HepG2 (cell line): ENCODE measurements around the gene ARHGAP26. TPM values are rescaled to one million over a fixed set of nuclear protein-coding genes. Genes with fewer than 3 reads are reported as not detected.

Source experiments
- ARNTL ChIP-seq: sonication (generic); formaldehyde crosslinking; IDR thresholded peaks from 2 replicates; pipeline ENCODE4 v1.4.0; 2020; ENCODE audit warnings: mild to moderate bottlenecking, missing genetic modification reagents
- CHD2 ChIP-seq: IDR thresholded peaks from 2 replicates; pipeline ENCODE4 v1.6.1; 2011; ENCODE audit warnings: low read depth, low read length, improper control_type of control experiment
- ELF3 ChIP-seq: IDR thresholded peaks from 2 replicates; pipeline ENCODE4 v1.6.1; 2016; ENCODE audit warnings: missing genetic modification reagents, missing compliant biosample characterization
- FLYWCH1 ChIP-seq: sonication (generic); formaldehyde crosslinking; IDR thresholded peaks from 2 replicates; pipeline ENCODE4 v1.8.1; 2023; ENCODE audit warnings: mild to moderate bottlenecking, missing genetic modification reagents
- GATA4 ChIP-seq: sonication (generic); IDR thresholded peaks from 2 replicates; pipeline ENCODE4 v1.6.1; 2016; ENCODE audit warnings: antibody characterized with exemption, low read depth, borderline replicate concordance
- GTF2F1 ChIP-seq: fragments of 150-350 bp; IDR thresholded peaks from 2 replicates; pipeline ENCODE4 v1.6.1; 2014; ENCODE audit warnings: low read length
- HDAC1 ChIP-seq: sonication (generic); formaldehyde crosslinking; IDR thresholded peaks from 2 replicates; pipeline ENCODE4 v1.5.1; 2020; ENCODE audit warnings: mild to moderate bottlenecking, missing genetic modification reagents
- JARID2 ChIP-seq: sonication (generic); formaldehyde crosslinking; IDR thresholded peaks from 2 replicates; pipeline ENCODE4 v1.8.1; 2023; ENCODE audit warnings: missing genetic modification reagents, inconsistent platforms; ENCODE audit not compliant: insufficient replicate concordance
- MBD4 ChIP-seq: IDR thresholded peaks from 2 replicates; pipeline ENCODE4 v1.6.1; 2012; ENCODE audit warnings: low read length, inconsistent platforms, borderline replicate concordance
- POLR2AphosphoS2 ChIP-seq: IDR thresholded peaks from 2 replicates; pipeline ENCODE4 v1.6.1; 2011; ENCODE audit warnings: low read depth, low read length, improper control_type of control experiment
- RBFOX2 ChIP-seq: fragments of 200-400 bp; formaldehyde crosslinking; IDR thresholded peaks from 2 replicates; pipeline ENCODE4 v1.6.1; 2017; ENCODE audit warnings: low read depth, mild to moderate bottlenecking, low read length
- SP5 ChIP-seq: IDR thresholded peaks from 2 replicates; pipeline ENCODE4 v1.6.1; 2016; ENCODE audit warnings: low read depth, borderline replicate concordance
- ZNF530 ChIP-seq: sonication (generic); formaldehyde crosslinking; IDR thresholded peaks from 2 replicates; pipeline ENCODE4 v1.5.0; 2020; ENCODE audit warnings: low read depth, mild to moderate bottlenecking, missing genetic modification reagents
- ZNF543 ChIP-seq: sonication (generic); formaldehyde crosslinking; IDR thresholded peaks from 2 replicates; pipeline ENCODE4 v1.4.0; 2020; ENCODE audit warnings: mild to moderate bottlenecking, missing genetic modification reagents
- ZNF550 ChIP-seq: sonication (generic); formaldehyde crosslinking; IDR thresholded peaks from 2 replicates; pipeline ENCODE4 v1.4.0; 2020; ENCODE audit warnings: mild to moderate bottlenecking, missing genetic modification reagents, borderline replicate concordance
- ZNF556 ChIP-seq: sonication (generic); formaldehyde crosslinking; IDR thresholded peaks from 2 replicates; pipeline ENCODE4 v1.4.0; 2020; ENCODE audit warnings: mild to moderate bottlenecking, missing genetic modification reagents, borderline replicate concordance
- ZNF724P ChIP-seq: sonication (generic); formaldehyde crosslinking; IDR thresholded peaks from 2 replicates; pipeline ENCODE4 v1.8.0; 2022; ENCODE audit warnings: missing genetic modification reagents, borderline replicate concordance
- ZNF773 ChIP-seq: sonication (generic); formaldehyde crosslinking; IDR thresholded peaks from 2 replicates; pipeline ENCODE4 v1.4.0; 2020; ENCODE audit warnings: missing genetic modification reagents, borderline replicate concordance
- polyA plus RNA-seq, 8 experiments: library from polyadenylated mRNA; depleted of rRNA in 3 of 8; stranded (reverse) in 7 of 8; unstranded in 1 of 8; fragments of >200 nt; fragmentation: Illumina TruSeq in 4 of 8; extraction: Trizol in 4 of 8; gene quantifications; 2 replicates each; pipeline versions ENCODE4 v1.2.1 to v1.2.3, GENCODE V29; 2011 to 2016; ENCODE audit warnings: low read depth in 4 of 8, missing spikeins in 1 of 8, mixed read lengths in 1 of 8; ENCODE audit not compliant: insufficient read depth in 1 of 8
- total RNA-seq, 5 experiments: library from RNA; depleted of rRNA; stranded (reverse); fragments of >200 nt; fragmentation: Illumina TruSeq; extraction: Trizol; gene quantifications; 2 replicates each; pipeline ENCODE4 v1.2.3, GENCODE V29; 2016; ENCODE audit warnings: low read depth in 1 of 5
- TF ChIP-seq, protein P1 (sequence below): sonication (generic); formaldehyde crosslinking; IDR thresholded peaks from 2 replicates; pipeline ENCODE4 v1.4.0; 2020; ENCODE audit warnings: missing genetic modification reagents, borderline replicate concordance
- TF ChIP-seq, protein P2 (sequence below): sonication (generic); formaldehyde crosslinking; IDR thresholded peaks from 2 replicates; pipeline ENCODE4 v1.5.1; 2020; ENCODE audit warnings: mild to moderate bottlenecking, moderate library complexity, missing genetic modification reagents
- TF ChIP-seq, protein P3 (sequence below): sonication (generic); formaldehyde crosslinking; IDR thresholded peaks from 2 replicates; pipeline ENCODE4 v1.5.1; 2020; ENCODE audit warnings: missing genetic modification reagents, mild to moderate bottlenecking, borderline replicate concordance
- TF ChIP-seq, protein P4 (sequence below): sonication (generic); formaldehyde crosslinking; IDR thresholded peaks from 2 replicates; pipeline ENCODE4 v1.4.0; 2020; ENCODE audit warnings: missing genetic modification reagents, low read depth, mild to moderate bottlenecking, borderline replicate concordance

Gene ARHGAP26
- total and polyA plus RNA-seq, 2 of the 13 experiments (the other 11 are each of a cell fraction or from before 2014, with no cell fraction given), result 9.6 to 18.2 TPM

DNA sequence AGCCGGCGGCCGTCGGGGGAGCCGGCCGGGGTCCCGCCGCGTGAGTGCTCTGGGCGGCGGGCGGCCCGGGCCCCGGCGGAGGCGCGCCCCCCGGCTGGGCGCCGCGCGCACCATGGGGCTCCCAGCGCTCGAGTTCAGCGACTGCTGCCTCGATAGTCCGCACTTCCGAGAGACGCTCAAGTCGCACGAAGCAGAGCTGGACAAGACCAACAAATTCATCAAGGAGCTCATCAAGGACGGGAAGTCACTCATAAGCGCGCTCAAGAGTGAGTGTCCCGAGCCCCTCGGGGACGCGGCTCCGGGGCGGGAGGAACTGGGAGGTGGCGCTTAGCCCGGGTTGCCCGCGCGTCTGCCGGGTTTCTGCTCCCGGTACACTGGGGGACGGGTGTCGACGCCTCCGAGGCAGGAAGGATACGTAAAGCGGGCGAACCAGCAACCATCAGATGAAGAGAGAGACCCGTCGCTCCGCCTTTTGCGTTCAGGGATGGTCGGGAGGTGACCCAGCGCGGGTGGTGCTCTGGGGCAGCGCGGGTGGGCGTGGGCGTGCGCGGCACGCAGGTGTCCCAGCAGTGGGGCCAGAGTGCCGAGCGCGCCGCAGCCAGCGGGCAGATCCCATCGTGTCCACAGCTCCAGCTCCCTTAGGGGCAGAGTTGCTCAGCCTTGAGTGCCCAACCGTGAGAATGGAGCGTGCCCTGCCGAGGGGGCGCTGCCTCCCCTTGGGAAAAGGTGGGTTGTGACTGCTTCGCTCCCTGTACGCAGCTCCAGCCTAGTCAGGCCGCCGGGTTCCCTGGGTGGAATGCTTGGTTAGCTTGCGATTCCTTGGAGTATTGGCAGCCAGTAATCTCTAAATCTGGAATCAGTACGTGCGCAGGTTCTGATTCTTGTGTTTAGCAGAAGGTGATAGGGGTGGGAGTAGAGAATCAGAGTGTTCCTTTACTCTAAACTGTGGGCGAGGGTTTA is 753 bp downstream of the ARHGAP26 start (continued):
- TF ChIP-seq, protein P1, sequence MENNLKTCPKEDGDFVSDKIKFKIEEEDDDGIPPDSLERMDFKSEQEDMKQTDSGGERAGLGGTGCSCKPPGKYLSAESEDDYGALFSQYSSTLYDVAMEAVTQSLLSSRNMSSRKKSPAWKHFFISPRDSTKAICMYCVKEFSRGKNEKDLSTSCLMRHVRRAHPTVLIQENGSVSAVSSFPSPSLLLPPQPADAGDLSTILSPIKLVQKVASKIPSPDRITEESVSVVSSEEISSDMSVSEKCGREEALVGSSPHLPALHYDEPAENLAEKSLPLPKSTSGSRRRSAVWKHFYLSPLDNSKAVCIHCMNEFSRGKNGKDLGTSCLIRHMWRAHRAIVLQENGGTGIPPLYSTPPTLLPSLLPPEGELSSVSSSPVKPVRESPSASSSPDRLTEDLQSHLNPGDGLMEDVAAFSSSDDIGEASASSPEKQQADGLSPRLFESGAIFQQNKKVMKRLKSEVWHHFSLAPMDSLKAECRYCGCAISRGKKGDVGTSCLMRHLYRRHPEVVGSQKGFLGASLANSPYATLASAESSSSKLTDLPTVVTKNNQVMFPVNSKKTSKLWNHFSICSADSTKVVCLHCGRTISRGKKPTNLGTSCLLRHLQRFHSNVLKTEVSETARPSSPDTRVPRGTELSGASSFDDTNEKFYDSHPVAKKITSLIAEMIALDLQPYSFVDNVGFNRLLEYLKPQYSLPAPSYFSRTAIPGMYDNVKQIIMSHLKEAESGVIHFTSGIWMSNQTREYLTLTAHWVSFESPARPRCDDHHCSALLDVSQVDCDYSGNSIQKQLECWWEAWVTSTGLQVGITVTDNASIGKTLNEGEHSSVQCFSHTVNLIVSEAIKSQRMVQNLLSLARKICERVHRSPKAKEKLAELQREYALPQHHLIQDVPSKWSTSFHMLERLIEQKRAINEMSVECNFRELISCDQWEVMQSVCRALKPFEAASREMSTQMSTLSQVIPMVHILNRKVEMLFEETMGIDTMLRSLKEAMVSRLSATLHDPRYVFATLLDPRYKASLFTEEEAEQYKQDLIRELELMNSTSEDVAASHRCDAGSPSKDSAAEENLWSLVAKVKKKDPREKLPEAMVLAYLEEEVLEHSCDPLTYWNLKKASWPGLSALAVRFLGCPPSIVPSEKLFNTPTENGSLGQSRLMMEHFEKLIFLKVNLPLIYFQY (CRISPR knock-in tag), result no peak; the same call in 1 of the 2 replicates
- no peak for TF ChIP-seq ZNF543 (CRISPR knock-in tag)
- TF ChIP-seq MBD4, result no peak
- peak; percentile 54; the same call in 1 of the 2 replicates for TF ChIP-seq ZNF773 (CRISPR knock-in tag)
- no peak for TF ChIP-seq ZNF550 (CRISPR knock-in tag)
- no peak for TF ChIP-seq GATA4
- peak; percentile 33; the same call in 1 of the 2 replicates for TF ChIP-seq SP5 (CRISPR knock-in tag)
- TF ChIP-seq HDAC1 (CRISPR knock-in tag), result peak; percentile 62; the same call in 1 of the 2 replicates
- TF ChIP-seq, protein P2, sequence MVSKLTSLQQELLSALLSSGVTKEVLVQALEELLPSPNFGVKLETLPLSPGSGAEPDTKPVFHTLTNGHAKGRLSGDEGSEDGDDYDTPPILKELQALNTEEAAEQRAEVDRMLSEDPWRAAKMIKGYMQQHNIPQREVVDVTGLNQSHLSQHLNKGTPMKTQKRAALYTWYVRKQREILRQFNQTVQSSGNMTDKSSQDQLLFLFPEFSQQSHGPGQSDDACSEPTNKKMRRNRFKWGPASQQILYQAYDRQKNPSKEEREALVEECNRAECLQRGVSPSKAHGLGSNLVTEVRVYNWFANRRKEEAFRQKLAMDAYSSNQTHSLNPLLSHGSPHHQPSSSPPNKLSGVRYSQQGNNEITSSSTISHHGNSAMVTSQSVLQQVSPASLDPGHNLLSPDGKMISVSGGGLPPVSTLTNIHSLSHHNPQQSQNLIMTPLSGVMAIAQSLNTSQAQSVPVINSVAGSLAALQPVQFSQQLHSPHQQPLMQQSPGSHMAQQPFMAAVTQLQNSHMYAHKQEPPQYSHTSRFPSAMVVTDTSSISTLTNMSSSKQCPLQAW, result no peak
- 0 out of 2 replicates have a peak, but pooled peaks have one; percentile 35 for TF ChIP-seq ZNF724P (CRISPR knock-in tag)
- TF ChIP-seq, protein P3, sequence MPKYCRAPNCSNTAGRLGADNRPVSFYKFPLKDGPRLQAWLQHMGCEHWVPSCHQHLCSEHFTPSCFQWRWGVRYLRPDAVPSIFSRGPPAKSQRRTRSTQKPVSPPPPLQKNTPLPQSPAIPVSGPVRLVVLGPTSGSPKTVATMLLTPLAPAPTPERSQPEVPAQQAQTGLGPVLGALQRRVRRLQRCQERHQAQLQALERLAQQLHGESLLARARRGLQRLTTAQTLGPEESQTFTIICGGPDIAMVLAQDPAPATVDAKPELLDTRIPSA, result peak; percentile 53; the same call in 1 of the 2 replicates
- TF ChIP-seq ARNTL (CRISPR knock-in tag), result no peak
- TF ChIP-seq RBFOX2, result no peak; the same call in 1 of the 2 replicates
- TF ChIP-seq ZNF530 (CRISPR knock-in tag), result no peak
- no peak for TF ChIP-seq ZNF556
- no peak for TF ChIP-seq FLYWCH1 (CRISPR knock-in tag)
- TF ChIP-seq, protein P4, sequence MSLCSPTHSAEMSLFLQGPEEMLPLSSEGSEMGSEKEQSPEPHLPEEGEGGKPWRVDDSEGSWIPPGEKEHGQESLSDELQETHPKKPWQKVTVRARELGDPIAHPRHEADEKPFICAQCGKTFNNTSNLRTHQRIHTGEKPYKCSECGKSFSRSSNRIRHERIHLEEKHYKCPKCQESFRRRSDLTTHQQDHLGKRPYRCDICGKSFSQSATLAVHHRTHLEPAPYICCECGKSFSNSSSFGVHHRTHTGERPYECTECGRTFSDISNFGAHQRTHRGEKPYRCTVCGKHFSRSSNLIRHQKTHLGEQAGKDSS, result peak; percentile 51; the same call in 1 of the 2 replicates
- TF ChIP-seq JARID2 (CRISPR knock-in tag), result no peak
- TF ChIP-seq POLR2AphosphoS2, result no peak
- TF ChIP-seq GTF2F1, result no peak
- peak; percentile 34; the same call in 1 of the 2 replicates for TF ChIP-seq ELF3 (CRISPR knock-in tag)
- no peak for TF ChIP-seq CHD2
